Parathyroid adenoma (tissue), 2 donors: ENCODE measurements around the gene PARVA.
"Not testable (repeated sequence)": the region's sequence is repeated elsewhere in the genome, so short reads cannot be mapped to it uniquely, and the experiment has no call there.

ENCODE experiments used
- H2AFZ ChIP-seq: fragments of 300-600 bp; sonication (generic); one replicate; pipeline ENCODE4 v1.7.0; 2017; ENCODE audit warnings: antibody characterized with exemption, mild to moderate bottlenecking
- H3K27ac ChIP-seq: fragments of 300-600 bp; sonication (generic); one replicate; pipeline ENCODE4 v1.7.0; 2017
- H3K27me3 ChIP-seq: fragments of 300-600 bp; sonication (generic); one replicate; pipeline ENCODE4 v1.7.0; 2017; ENCODE audit warnings: low read length; ENCODE audit not compliant: control insufficient read depth, insufficient read depth
- H3K36me3 ChIP-seq: fragments of 300-600 bp; sonication (generic); one replicate; pipeline ENCODE4 v1.7.0; 2017; ENCODE audit warnings: low read length; ENCODE audit not compliant: control insufficient read depth, insufficient read depth
- H3K4me1 ChIP-seq: fragments of 300-600 bp; sonication (generic); one replicate; pipeline ENCODE4 v1.7.0; 2017; ENCODE audit warnings: control low read depth
- H3K4me2 ChIP-seq: fragments of 300-600 bp; sonication (generic); one replicate; pipeline ENCODE4 v1.7.0; 2017; ENCODE audit warnings: low read length
- H3K4me3 ChIP-seq: fragments of 300-600 bp; sonication (generic); one replicate; pipeline ENCODE4 v1.7.0; 2017; ENCODE audit warnings: low read depth, low read length
- H3K79me2 ChIP-seq: fragments of 300-600 bp; sonication (generic); one replicate; pipeline ENCODE4 v1.7.0; 2017; ENCODE audit warnings: control low read depth
- H3K9ac ChIP-seq: fragments of 300-600 bp; sonication (generic); one replicate; pipeline ENCODE4 v1.7.0; 2017; ENCODE audit warnings: mild to moderate bottlenecking
- H3K9me3 ChIP-seq: fragments of 300-600 bp; sonication (generic); one replicate; pipeline ENCODE4 v1.7.0; 2017; ENCODE audit warnings: low read length; ENCODE audit not compliant: control insufficient read depth
- CTCF ChIP-seq: fragments of 300-600 bp; sonication (generic); IDR thresholded peaks from one replicate; pipeline ENCODE4 v1.7.0; 2017; ENCODE audit warnings: antibody characterized with exemption, mild to moderate bottlenecking
- donor health status: primary hyperparathyroidism.

PARVA gene

DNA sequence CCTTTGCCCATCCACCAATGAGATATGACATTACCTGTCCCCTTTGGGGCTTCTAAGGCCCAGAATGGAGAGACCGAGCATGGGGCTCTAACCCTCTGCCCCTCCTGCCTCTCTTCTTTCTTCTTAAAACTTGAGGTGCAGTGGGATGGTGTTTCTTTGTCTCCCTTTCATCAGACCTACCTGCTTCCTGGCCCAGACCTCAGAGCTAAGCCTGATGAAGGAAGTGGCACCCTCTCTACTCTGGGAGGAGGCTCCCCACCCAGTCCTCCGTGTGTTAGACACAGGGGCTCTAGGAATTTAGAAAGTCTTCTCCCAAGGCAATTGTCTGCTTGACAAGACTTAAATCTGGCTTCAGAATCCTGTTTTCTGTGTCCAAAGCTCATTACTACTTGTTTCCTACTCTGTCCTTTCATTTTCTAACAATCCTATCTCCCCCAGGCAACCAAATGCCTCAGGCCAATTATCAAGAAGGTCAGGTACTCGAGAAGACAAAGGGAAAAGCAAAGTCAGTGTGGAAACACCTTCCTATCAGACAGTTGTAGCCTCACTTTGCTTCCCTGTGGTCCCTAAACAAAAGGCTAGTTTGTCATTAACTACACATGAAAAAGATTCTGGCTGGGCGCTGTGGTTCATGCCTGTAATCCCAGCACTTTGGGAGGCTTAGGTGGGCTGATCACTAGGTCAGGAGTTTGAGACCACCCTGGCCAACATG, 20.3 kb upstream of the PARVA start:
- no peak overlapping the region for H3K27ac ChIP-seq
- H3K9ac ChIP-seq: no peak overlapping the region

GRCh38 chr11:12357697-12358096, 19.7 kb upstream of the PARVA start:
- not testable (repeated sequence) for H3K27ac ChIP-seq, H3K79me2 ChIP-seq, H3K4me3 ChIP-seq, H3K27me3 ChIP-seq, H3K4me2 ChIP-seq, H3K36me3 ChIP-seq, H3K9me3 ChIP-seq, H3K9ac ChIP-seq, H3K4me1 ChIP-seq, H2AFZ ChIP-seq

More for the DNA sequence above, 20.3 kb upstream of the PARVA start:
- H3K79me2 ChIP-seq: no peaks in the 10 kb centered on the region
- H3K9me3 ChIP-seq: no peaks in the 10 kb centered on the region
- no peak for TF ChIP-seq CTCF
- H3K36me3 ChIP-seq: no peaks in the 10 kb centered on the region
- no peak overlapping the region for H3K4me2 ChIP-seq
- no peak overlapping the region for H2AFZ ChIP-seq
- no peaks in the 10 kb centered on the region for H3K27me3 ChIP-seq
- H3K4me3 ChIP-seq: no peak overlapping the region
- no peaks in the 10 kb centered on the region for H3K4me1 ChIP-seq

- H3K9ac ChIP-seq: no peak overlapping the region
- no peak overlapping the region for H2AFZ ChIP-seq
- no peaks in the 10 kb centered on the region for H3K27me3 ChIP-seq
- H3K27ac ChIP-seq: no peak overlapping the region
- no peaks in the 10 kb centered on the region for H3K79me2 ChIP-seq
- H3K9me3 ChIP-seq: no peaks in the 10 kb centered on the region
- no peak overlapping the region for H3K4me3 ChIP-seq
- no peaks in the 10 kb centered on the region for H3K4me1 ChIP-seq
- no peaks in the 10 kb centered on the region for H3K36me3 ChIP-seq
- no peak for TF ChIP-seq CTCF
- no peak overlapping the region for H3K4me2 ChIP-seq
These were observed 18.8 kb upstream of the PARVA start for GRCh38 chr11:12358302-12359188.

- Histone ChIP-seq H2AFZ (no peak overlapping the region), H3K79me2 (no peaks in the 10 kb centered on the region), H3K4me2 (no peak overlapping the region), H3K9ac (no peak overlapping the region), H3K27me3 (no peaks in the 10 kb centered on the region), H3K27ac (no peak overlapping the region), H3K9me3 (no peaks in the 10 kb centered on the region), H3K36me3 (no peaks in the 10 kb centered on the region), H3K4me3 (no peak overlapping the region), H3K4me1 (no peaks in the 10 kb centered on the region)
- TF ChIP-seq CTCF: no peak
These were observed 17.6 kb upstream of the PARVA start for GRCh38 chr11:12359761-12360160.

DNA sequence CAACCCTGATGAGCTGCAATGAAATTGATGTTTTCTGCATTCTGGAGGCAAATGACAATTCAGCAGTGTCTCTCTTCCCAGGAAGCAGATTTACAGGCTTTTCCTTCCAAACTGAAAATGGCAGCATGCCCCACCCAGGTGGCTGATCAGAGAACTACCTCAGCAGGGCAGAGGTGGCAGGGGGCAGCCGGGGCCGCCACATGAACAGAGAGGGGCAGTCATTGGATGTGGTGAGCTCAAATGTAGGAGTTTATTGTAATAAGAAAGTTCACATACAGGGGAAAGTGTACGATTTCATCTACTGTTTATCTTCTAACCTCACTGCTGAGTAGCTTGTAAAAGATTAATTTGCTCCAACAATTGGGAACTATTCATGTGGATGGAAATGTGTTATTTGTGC, 15.7 kb upstream of the PARVA start:
- H3K4me3 ChIP-seq: no peak overlapping the region
- TF ChIP-seq CTCF: no peak
- no peaks in the 10 kb centered on the region for H3K36me3 ChIP-seq
- no peak overlapping the region for H3K4me2 ChIP-seq
- no peak overlapping the region for H2AFZ ChIP-seq
- H3K9ac ChIP-seq: no peak overlapping the region
- no peak overlapping the region for H3K27ac ChIP-seq
- no peaks in the 10 kb centered on the region for H3K79me2 ChIP-seq
- H3K9me3 ChIP-seq: no peaks in the 10 kb centered on the region
- no peaks in the 10 kb centered on the region for H3K4me1 ChIP-seq
- H3K27me3 ChIP-seq: no peaks in the 10 kb centered on the region
